Stimulated activated naive CD4-positive, alpha-beta T cell treated with Interleukin-2 at 50 U/mL for 16 hours (primary cell): ENCODE measurements around the gene POLH.
"Not testable (repeated sequence)": the region's sequence is repeated elsewhere in the genome, so short reads cannot be mapped to it uniquely, and the experiment has no call there.

Experiments
- DNase-seq: peaks from one replicate; lab custom pipeline; 2025; lab: John Stamatoyannopoulos, UW

POLH gene

GRCh38 chr6:43633002-43633401 lies 57.0 kb downstream of the POLH start:
- not testable (repeated sequence) for DNase-seq

- DNase-seq: no peak
These were observed 58.8 kb downstream of the POLH start for GRCh38 chr6:43634702-43635303.

- peak; percentile 85 for DNase-seq
These were observed 59.7 kb downstream of the POLH start, which contains the start of gene MAD2L1BP for GRCh38 chr6:43635387-43636307. TSS of gene MAD2L1BP (plus strand) at chr6:43635840. CDS start at chr6:43635876, 36 bp downstream.

GRCh38 chr6:43636308-43636659 lies 60.3 kb downstream of the POLH start:
- DNase-seq: no peak

GRCh38 chr6:43639984-43640800 lies 64.2 kb downstream of the POLH start:
- DNase-seq: no peak

- peak; percentile 64 for DNase-seq
These were observed 69.1 kb downstream of the POLH start, which contains the start of gene RSPH9 for GRCh38 chr6:43644940-43645612. TSS of gene RSPH9 (plus strand) at chr6:43645036. CDS start at chr6:43645099, 63 bp downstream.

- no peak for DNase-seq
These were observed 69.6 kb downstream of the POLH start for GRCh38 chr6:43645613-43645964.

- DNase-seq: no peak
These were observed 71.6 kb downstream of the POLH start for GRCh38 chr6:43647613-43648012.

- DNase-seq: no peak
These were observed 72.3 kb downstream of the POLH start for GRCh38 chr6:43648248-43648647.

GRCh38 chr6:43652822-43653221 lies 76.8 kb downstream of the POLH start:
- not testable (repeated sequence) for DNase-seq

- DNase-seq: no peak
These were observed 81.3 kb downstream of the POLH start for GRCh38 chr6:43657221-43657802.

GRCh38 chr6:43658161-43658560 lies 82.2 kb downstream of the POLH start:
- no peak for DNase-seq

GRCh38 chr6:43662948-43663347 lies 87.0 kb downstream of the POLH start:
- DNase-seq: not testable (repeated sequence)
